Measurements from ENCODE around the gene SLC44A5. TPM values are rescaled to one million over a fixed set of nuclear protein-coding genes. Genes with fewer than 3 reads are reported as not detected.

SLC44A5 gene
- total RNA-seq, 4 donors from 2014 or later = 0.15 to 0.58 TPM; not detected in 2

Other genes with a start within 250 kb of the SLC44A5 start
- gene ACADM, start 113.6 kb upstream of the SLC44A5 start, total RNA-seq = 100 to 1,000 TPM in 2 of 4 donors, 10 to 100 TPM in 2; 92.4 to 128 (median 111) TPM
- gene RABGGTB, start 175.1 kb upstream of the SLC44A5 start, total RNA-seq = 10 to 100 TPM; 48.7 to 74.5 (median 62.6) TPM
- gene MSH4, start 185.8 kb upstream of the SLC44A5 start, total RNA-seq = 1 to 10 TPM in 1 of 4 donors, under 1 TPM in 3; 0.15 to 2.2 (median 0.40) TPM